Measurements from ENCODE around the gene ACTR1A. TPM values are rescaled to one million over a fixed set of nuclear protein-coding genes. Genes with fewer than 3 reads are reported as not detected.

ACTR1A gene
- total and polyA plus RNA-seq, 9 of the 15 experiments (the other 6 are each of a cell fraction or from before 2014, with no cell fraction given): 36.3 to 77.2 (median 49.6) TPM

GRCh38 chr10:102455893-102456471 lies 46.5 kb downstream of the ACTR1A start (continued):
- TF ChIP-seq ARID1B (IDR thresholded peaks at IDR 0.05) (peak; percentile 90), ZBTB49 (CRISPR knock-in tag; IDR thresholded peaks at IDR 0.05; ENCODE audit: borderline replicate concordance) (no peak), STAT5A (IDR thresholded peaks at IDR 0.05; ENCODE audit: borderline replicate concordance, low read length) (no peak; the same call in 1 of the 2 replicates), ZNF165 (CRISPR knock-in tag; IDR thresholded peaks at IDR 0.05; ENCODE audit: borderline replicate concordance) (no peak), ZSCAN32 (CRISPR knock-in tag; IDR thresholded peaks at IDR 0.05) (peak; percentile 87), SNRNP70 (optimal IDR thresholded peaks at IDR 0.05; ENCODE audit: low read depth, low read length) (no peak), ZNF707 (CRISPR knock-in tag; conservative IDR thresholded peaks at IDR 0.05) (no peak), CBFA2T3 (IDR thresholded peaks at IDR 0.05) (peak; percentile 69), KLF16 (IDR thresholded peaks at IDR 0.05) (peak; percentile 76), MYBL2 (IDR thresholded peaks at IDR 0.05; ENCODE audit: low read depth) (no peak), MYBL2 (CRISPR knock-in tag; IDR thresholded peaks at IDR 0.05; ENCODE audit: borderline replicate concordance) (no peak)
- TF ChIP-seq, protein P1, sequence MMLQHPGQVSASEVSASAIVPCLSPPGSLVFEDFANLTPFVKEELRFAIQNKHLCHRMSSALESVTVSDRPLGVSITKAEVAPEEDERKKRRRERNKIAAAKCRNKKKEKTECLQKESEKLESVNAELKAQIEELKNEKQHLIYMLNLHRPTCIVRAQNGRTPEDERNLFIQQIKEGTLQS (IDR thresholded peaks at IDR 0.05): peak; percentile 99
- TF ChIP-seq, protein P1 (CRISPR knock-in tag; conservative IDR thresholded peaks at IDR 0.05): peak; percentile 88
- TF ChIP-seq, protein P2, sequence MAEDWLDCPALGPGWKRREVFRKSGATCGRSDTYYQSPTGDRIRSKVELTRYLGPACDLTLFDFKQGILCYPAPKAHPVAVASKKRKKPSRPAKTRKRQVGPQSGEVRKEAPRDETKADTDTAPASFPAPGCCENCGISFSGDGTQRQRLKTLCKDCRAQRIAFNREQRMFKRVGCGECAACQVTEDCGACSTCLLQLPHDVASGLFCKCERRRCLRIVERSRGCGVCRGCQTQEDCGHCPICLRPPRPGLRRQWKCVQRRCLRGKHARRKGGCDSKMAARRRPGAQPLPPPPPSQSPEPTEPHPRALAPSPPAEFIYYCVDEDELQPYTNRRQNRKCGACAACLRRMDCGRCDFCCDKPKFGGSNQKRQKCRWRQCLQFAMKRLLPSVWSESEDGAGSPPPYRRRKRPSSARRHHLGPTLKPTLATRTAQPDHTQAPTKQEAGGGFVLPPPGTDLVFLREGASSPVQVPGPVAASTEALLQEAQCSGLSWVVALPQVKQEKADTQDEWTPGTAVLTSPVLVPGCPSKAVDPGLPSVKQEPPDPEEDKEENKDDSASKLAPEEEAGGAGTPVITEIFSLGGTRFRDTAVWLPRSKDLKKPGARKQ (CRISPR knock-in tag; IDR thresholded peaks at IDR 0.05): no peak
- TF ChIP-seq, protein P3, sequence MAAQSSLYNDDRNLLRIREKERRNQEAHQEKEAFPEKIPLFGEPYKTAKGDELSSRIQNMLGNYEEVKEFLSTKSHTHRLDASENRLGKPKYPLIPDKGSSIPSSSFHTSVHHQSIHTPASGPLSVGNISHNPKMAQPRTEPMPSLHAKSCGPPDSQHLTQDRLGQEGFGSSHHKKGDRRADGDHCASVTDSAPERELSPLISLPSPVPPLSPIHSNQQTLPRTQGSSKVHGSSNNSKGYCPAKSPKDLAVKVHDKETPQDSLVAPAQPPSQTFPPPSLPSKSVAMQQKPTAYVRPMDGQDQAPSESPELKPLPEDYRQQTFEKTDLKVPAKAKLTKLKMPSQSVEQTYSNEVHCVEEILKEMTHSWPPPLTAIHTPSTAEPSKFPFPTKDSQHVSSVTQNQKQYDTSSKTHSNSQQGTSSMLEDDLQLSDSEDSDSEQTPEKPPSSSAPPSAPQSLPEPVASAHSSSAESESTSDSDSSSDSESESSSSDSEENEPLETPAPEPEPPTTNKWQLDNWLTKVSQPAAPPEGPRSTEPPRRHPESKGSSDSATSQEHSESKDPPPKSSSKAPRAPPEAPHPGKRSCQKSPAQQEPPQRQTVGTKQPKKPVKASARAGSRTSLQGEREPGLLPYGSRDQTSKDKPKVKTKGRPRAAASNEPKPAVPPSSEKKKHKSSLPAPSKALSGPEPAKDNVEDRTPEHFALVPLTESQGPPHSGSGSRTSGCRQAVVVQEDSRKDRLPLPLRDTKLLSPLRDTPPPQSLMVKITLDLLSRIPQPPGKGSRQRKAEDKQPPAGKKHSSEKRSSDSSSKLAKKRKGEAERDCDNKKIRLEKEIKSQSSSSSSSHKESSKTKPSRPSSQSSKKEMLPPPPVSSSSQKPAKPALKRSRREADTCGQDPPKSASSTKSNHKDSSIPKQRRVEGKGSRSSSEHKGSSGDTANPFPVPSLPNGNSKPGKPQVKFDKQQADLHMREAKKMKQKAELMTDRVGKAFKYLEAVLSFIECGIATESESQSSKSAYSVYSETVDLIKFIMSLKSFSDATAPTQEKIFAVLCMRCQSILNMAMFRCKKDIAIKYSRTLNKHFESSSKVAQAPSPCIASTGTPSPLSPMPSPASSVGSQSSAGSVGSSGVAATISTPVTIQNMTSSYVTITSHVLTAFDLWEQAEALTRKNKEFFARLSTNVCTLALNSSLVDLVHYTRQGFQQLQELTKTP (IDR thresholded peaks at IDR 0.05; ENCODE audit: low read depth in 1 of 2, partially characterized antibody in 2 of 2): peak in 1 of 2 experiments; percentile 72
